Measurements from ENCODE around the gene KIF22. TPM values are rescaled to one million over a fixed set of nuclear protein-coding genes. Genes with fewer than 3 reads are reported as not detected.

Gene KIF22
- total RNA-seq, 1 donor from 2014 or later: 27.2 TPM

Other genes starting within 250 kb of the KIF22 start
- 1.3 TPM for gene SPN, start 127.5 kb upstream of the KIF22 start, total RNA-seq
- 143 TPM for gene QPRT, start 111.6 kb upstream of the KIF22 start, total RNA-seq
- gene C16orf54, start 44.8 kb upstream of the KIF22 start, total RNA-seq: 0.53 TPM
- gene ZG16, start 12.5 kb upstream of the KIF22 start, total RNA-seq: 1.3 TPM
- gene MAZ, start 15.8 kb downstream of the KIF22 start, total RNA-seq: 101 TPM
- 0.33 TPM for gene PRRT2, start 21.4 kb downstream of the KIF22 start, total RNA-seq
- gene PAGR1, start 25.4 kb downstream of the KIF22 start, total RNA-seq: 11.9 TPM
- 44.4 TPM for gene MVP, start 29.7 kb downstream of the KIF22 start, total RNA-seq
- 53.1 TPM for gene CDIPT, start 72.5 kb downstream of the KIF22 start, total RNA-seq
- gene SEZ6L2, start 108.8 kb downstream of the KIF22 start, total RNA-seq: 0.55 TPM
- 0.13 TPM for gene ASPHD1, start 109.7 kb downstream of the KIF22 start, total RNA-seq
- gene KCTD13, start 135.5 kb downstream of the KIF22 start, total RNA-seq: 9.8 TPM
- 71.0 TPM for gene TMEM219, start 171.3 kb downstream of the KIF22 start, total RNA-seq
- 21.1 TPM for gene TAOK2, start 183.1 kb downstream of the KIF22 start, total RNA-seq
- 9.2 TPM for gene HIRIP3, start 204.9 kb downstream of the KIF22 start, total RNA-seq
- 34.7 TPM for gene INO80E, start 205.5 kb downstream of the KIF22 start, total RNA-seq
- gene DOC2A, start 220.3 kb downstream of the KIF22 start, total RNA-seq: 0.15 TPM
- gene C16orf92, start 232.4 kb downstream of the KIF22 start, total RNA-seq: not detected
- 0.13 TPM for gene TLCD3B, start 240.5 kb downstream of the KIF22 start, total RNA-seq

All from left lobe of liver (tissue), 1 donor.